ENCODE data around the gene FAM167B.
"Not testable (repeated sequence)": the region's sequence is repeated elsewhere in the genome, so short reads cannot be mapped to it uniquely, and the experiment has no call there.

FAM167B gene

GRCh38 chr1:32255072-32256071 is 8.3 kb downstream of the FAM167B start:
- DNase-seq (ENCODE audit: extremely low spot score, insufficient read length, low read depth) = no peak
- FAIRE-seq = peak; percentile 79

- DNase-seq (ENCODE audit: extremely low spot score, insufficient read length, low read depth) = no peak
- FAIRE-seq = peak; percentile 68
These were observed 9.6 kb downstream of the FAM167B start for GRCh38 chr1:32256473-32257226.

GRCh38 chr1:32257227-32257508 is 10.1 kb downstream of the FAM167B start:
- no peak for DNase-seq (ENCODE audit: extremely low spot score, insufficient read length, low read depth)
- FAIRE-seq = no peak

GRCh38 chr1:32263236-32263593 is 16.2 kb downstream of the FAM167B start:
- FAIRE-seq; DNase-seq (ENCODE audit: extremely low spot score, insufficient read length, low read depth): not testable (repeated sequence)

- no peak for DNase-seq (ENCODE audit: extremely low spot score, insufficient read length, low read depth)
- peak; percentile 65 for FAIRE-seq
These were observed 16.7 kb downstream of the FAM167B start for GRCh38 chr1:32263744-32264143.

GRCh38 chr1:32265846-32266245 is 18.8 kb downstream of the FAM167B start:
- no peak for DNase-seq (ENCODE audit: extremely low spot score, insufficient read length, low read depth)
- no peak for FAIRE-seq

GRCh38 chr1:32266921-32267591 is 20.0 kb downstream of the FAM167B start:
- FAIRE-seq (no peak), DNase-seq (ENCODE audit: extremely low spot score, insufficient read length, low read depth) (no peak)

- DNase-seq (ENCODE audit: extremely low spot score, insufficient read length, low read depth) = no peak
- no peak for FAIRE-seq
These were observed 22.7 kb downstream of the FAM167B start for GRCh38 chr1:32269744-32270143.

GRCh38 chr1:32272557-32273390 is 25.8 kb downstream of the FAM167B start:
- no peak for DNase-seq (ENCODE audit: extremely low spot score, insufficient read length, low read depth)
- FAIRE-seq = peak; percentile 57

- no peak for DNase-seq (ENCODE audit: extremely low spot score, insufficient read length, low read depth)
These were observed 26.6 kb downstream of the FAM167B start for GRCh38 chr1:32273391-32274208.

GRCh38 chr1:32274646-32275340 is 27.8 kb downstream of the FAM167B start:
- no peak for DNase-seq (ENCODE audit: extremely low spot score, insufficient read length, low read depth)

More at GRCh38 chr1:32273391-32274208, 26.6 kb downstream of the FAM167B start:
- no peak for FAIRE-seq

GRCh38 chr1:32275424-32275823 is 28.4 kb downstream of the FAM167B start:
- FAIRE-seq = no peak

More at GRCh38 chr1:32274646-32275340, 27.8 kb downstream of the FAM167B start:
- FAIRE-seq = no peak

GRCh38 chr1:32276032-32276782 is 29.2 kb downstream of the FAM167B start:
- FAIRE-seq (no peak), DNase-seq (ENCODE audit: extremely low spot score, insufficient read length, low read depth) (no peak)

More at GRCh38 chr1:32275424-32275823, 28.4 kb downstream of the FAM167B start:
- DNase-seq (ENCODE audit: extremely low spot score, insufficient read length, low read depth) = no peak

GRCh38 chr1:32284777-32285176 is 37.8 kb downstream of the FAM167B start:
- not testable (repeated sequence) for DNase-seq (ENCODE audit: extremely low spot score, insufficient read length, low read depth); FAIRE-seq

GRCh38 chr1:32285658-32286057 is 38.6 kb downstream of the FAM167B start:
- no peak for DNase-seq (ENCODE audit: extremely low spot score, insufficient read length, low read depth)
- FAIRE-seq = no peak

GRCh38 chr1:32286763-32287162 is 39.7 kb downstream of the FAM167B start:
- FAIRE-seq (no peak), DNase-seq (ENCODE audit: extremely low spot score, insufficient read length, low read depth) (no peak)

GRCh38 chr1:32289256-32289655 is 42.2 kb downstream of the FAM167B start:
- no peak for DNase-seq (ENCODE audit: extremely low spot score, insufficient read length, low read depth)
- FAIRE-seq = no peak

Measured in GM18507 (cell line).